Thymus (tissue), 11 donors: ENCODE results near the gene ARL16. TPM values are rescaled to one million over a fixed set of nuclear protein-coding genes. Genes with fewer than 3 reads are reported as not detected.

Experiments
- DNase-seq, 9 donors: peaks; one replicate each; pipeline ENCODE4 v3.0.0-alpha.2; 2013; ENCODE audit warnings: low spot score in 9 of 9, low read depth in 6 of 9, missing footprints in 1 of 9
- H3K27ac ChIP-seq, 2 donors: one replicate each; pipeline ENCODE4 v1.5.1; 2013; ENCODE audit warnings: control low read depth in 1 of 2, low read depth in 1 of 2, low read length in 1 of 2, mild to moderate bottlenecking in 1 of 2, moderate library complexity in 1 of 2
- H3K27me3 ChIP-seq, 2 donors: one replicate each; pipeline ENCODE4 v1.5.1; 2013; ENCODE audit warnings: low read length in 1 of 2; ENCODE audit not compliant: control insufficient read depth in 2 of 2, insufficient read depth in 1 of 2
- H3K36me3 ChIP-seq, 2 donors: one replicate each; pipeline ENCODE4 v1.5.1; 2013; ENCODE audit warnings: low read length in 1 of 2, mild to moderate bottlenecking in 1 of 2, moderate library complexity in 1 of 2; ENCODE audit not compliant: control insufficient read depth in 2 of 2, insufficient read depth in 2 of 2
- H3K4me1 ChIP-seq, 2 donors: one replicate each; pipeline ENCODE4 v1.5.1; 2013; ENCODE audit warnings: low read length in 2 of 2; ENCODE audit not compliant: control insufficient read depth in 2 of 2, insufficient read depth in 2 of 2
- H3K4me3 ChIP-seq, 2 donors: one replicate each; pipeline ENCODE4 v1.5.1; 2013; ENCODE audit warnings: low read length in 2 of 2, control low read depth in 1 of 2, mild to moderate bottlenecking in 1 of 2
- H3K9me3 ChIP-seq, 2 donors: one replicate each; pipeline ENCODE4 v1.5.1; 2013; ENCODE audit warnings: low read length in 1 of 2, mild to moderate bottlenecking in 1 of 2; ENCODE audit not compliant: control insufficient read depth in 2 of 2, insufficient read depth in 1 of 2
- WGBS: extraction: QIAGEN DNeasy Blood & Tissue Kit; methylation state at CpG from one replicate; pipeline ENCODE4 v1.1.7; 2013; 5-methylcytosine and 5-hydroxymethylcytosine counted together
- polyA plus RNA-seq: library from polyadenylated mRNA; stranded (reverse); fragments of 200-250 nt; gene quantifications from one replicate; pipeline ENCODE4 v1.2.3, GENCODE V29; 2013
- total RNA-seq: library from RNA; stranded (reverse); fragments of 120-200 nt; gene quantifications from one replicate; pipeline ENCODE4 v1.2.4, GENCODE V29; 2013
- donor health status: healthy.

The ARL16 gene
- total and polyA plus RNA-seq, 2 donors = 23.0 to 129 TPM

GRCh38 chr17:81691196-81691595 is 7.6 kb upstream of the ARL16 start:
- H3K27ac ChIP-seq = no peak overlapping the region
- no peak overlapping the region for H3K4me3 ChIP-seq
- H3K9me3 ChIP-seq = no peaks in the 10 kb centered on the region
- DNase-seq = no peak
- H3K27me3 ChIP-seq = no peaks in the 10 kb centered on the region
- no peaks in the 10 kb centered on the region for H3K4me1 ChIP-seq
- H3K36me3 ChIP-seq = peaks cover 95 to 99% of the 10 kb centered on the region in 2 donors
- 98% methylated on average over 18 of the region's 18 CpGs for WGBS

DNA sequence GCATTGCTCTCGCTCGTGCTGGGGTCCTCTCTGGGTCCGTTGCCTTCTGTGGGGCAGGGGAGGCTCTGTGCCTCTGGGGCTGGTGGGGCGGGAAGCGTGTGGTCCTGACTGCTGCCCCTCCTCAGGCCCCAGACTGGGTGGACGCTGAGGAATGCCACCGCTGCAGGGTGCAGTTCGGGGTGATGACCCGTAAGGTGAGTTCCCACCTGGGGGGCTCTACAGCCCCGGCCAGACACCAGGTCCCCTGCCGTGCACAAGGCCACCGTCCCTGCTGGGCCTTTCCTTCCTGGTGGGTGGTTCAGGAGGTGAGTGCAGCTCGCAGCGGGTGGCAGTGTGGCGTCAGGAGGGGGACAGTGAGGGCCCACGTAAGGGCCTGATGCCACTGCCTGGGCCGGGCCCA is 7.0 kb upstream of the ARL16 start:
- 97% methylated on average over 17 of the region's 17 CpGs for WGBS
- no peaks in the 10 kb centered on the region for H3K27me3 ChIP-seq
- H3K4me3 ChIP-seq = no peak overlapping the region
- H3K27ac ChIP-seq = no peak overlapping the region
- DNase-seq = no peak
- peaks cover 95% of the 10 kb centered on the region in 2 donors for H3K36me3 ChIP-seq
- H3K9me3 ChIP-seq = no peaks in the 10 kb centered on the region
- H3K4me1 ChIP-seq = peaks cover 0 to 4% of the 10 kb centered on the region in 2 donors

- DNase-seq = no peak
- WGBS = 95% methylated on average over 18 of the region's 18 CpGs
- no peak overlapping the region for H3K4me3 ChIP-seq
Observed at GRCh38 chr17:81690066-81690465, 6.5 kb upstream of the ARL16 start.

DNA sequence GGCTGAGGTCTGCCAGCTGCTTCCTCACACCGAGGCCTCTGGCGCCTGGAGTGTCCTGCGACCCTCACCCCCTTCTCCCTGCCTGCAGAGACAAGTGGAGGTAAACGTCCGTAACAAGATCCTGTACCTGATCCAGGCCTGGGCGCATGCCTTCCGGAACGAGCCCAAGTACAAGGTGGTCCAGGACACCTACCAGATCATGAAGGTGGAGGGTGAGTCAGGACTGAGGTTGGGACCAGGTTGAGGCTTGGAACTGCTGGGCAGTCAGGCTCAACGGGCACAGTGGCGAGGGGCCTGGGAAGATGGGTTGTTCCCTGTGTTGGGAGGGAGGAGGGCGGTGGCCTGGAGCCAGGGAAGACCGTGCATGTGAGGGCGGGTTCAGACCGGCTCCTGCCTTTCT is 5.0 kb upstream of the ARL16 start:
- H3K4me1 ChIP-seq = peaks cover 8 to 17% of the 10 kb centered on the region in 2 donors
- 95% methylated on average over 14 of the region's 14 CpGs for WGBS

More at GRCh38 chr17:81690066-81690465, 6.5 kb upstream of the ARL16 start:
- Histone ChIP-seq H3K9me3 (no peaks in the 10 kb centered on the region), H3K4me1 (peaks cover 1 to 9% of the 10 kb centered on the region in 2 donors), H3K27ac (no peak overlapping the region), H3K27me3 (no peaks in the 10 kb centered on the region), H3K36me3 (peaks cover 90 to 92% of the 10 kb centered on the region in 2 donors)

DNA sequence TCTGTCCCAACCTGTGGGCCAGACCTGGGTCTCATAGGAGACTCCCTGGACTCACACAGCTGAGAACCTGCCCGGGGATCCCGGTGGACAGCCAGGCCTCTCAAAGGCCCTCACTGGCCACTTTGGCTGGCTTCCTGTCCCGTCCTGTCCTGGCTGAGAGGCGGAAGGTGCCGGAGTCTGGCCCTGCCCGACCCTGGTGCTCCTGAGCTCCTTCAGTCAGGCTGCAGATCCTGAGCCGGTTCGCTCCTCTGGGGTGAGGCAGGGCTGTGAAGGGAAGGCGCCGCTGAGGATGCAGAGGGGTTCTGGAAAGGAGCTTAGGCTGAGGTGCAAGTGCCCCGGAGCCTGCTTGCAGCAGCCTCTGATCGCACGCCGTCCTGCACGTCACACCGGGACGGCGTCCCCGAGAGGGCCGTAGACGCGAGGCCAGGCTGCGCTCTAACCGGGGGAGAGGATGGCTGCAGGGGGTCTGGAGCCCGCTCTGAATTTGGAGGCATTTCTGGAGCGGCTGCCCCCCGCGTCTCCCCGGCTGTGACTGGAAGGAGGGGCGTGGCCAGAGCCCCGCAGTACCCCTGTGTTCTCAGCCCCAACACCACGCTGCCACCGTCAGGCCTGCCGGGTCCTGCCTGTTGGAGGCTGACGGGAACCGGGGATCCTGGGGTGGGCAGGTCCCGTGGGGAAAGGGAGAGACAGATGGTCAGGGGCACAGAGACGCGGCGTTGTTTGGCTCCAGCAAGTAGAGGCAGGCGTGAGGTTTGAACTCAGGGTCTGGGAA is 4.4 kb upstream of the ARL16 start:
- Histone ChIP-seq H3K4me3 (no peak overlapping the region), H3K9me3 (no peaks in the 10 kb centered on the region), H3K27ac (peak overlapping the region; percentile 11 to 54), H3K36me3 (peaks cover 69 to 70% of the 10 kb centered on the region in 2 donors), H3K27me3 (no peaks in the 10 kb centered on the region), H3K4me1 (peaks cover 8 to 17% of the 10 kb centered on the region in 2 donors)
- 94% methylated on average over 41 of the region's 41 CpGs for WGBS
- no peak for DNase-seq

More for the DNA sequence above, 5.0 kb upstream of the ARL16 start:
- no peak for DNase-seq
- Histone ChIP-seq H3K27me3 (no peaks in the 10 kb centered on the region), H3K9me3 (no peaks in the 10 kb centered on the region), H3K36me3 (peaks cover 75 to 77% of the 10 kb centered on the region in 2 donors), H3K27ac (no peak overlapping the region), H3K4me3 (no peak overlapping the region)

- Histone ChIP-seq H3K27me3 (no peaks in the 10 kb centered on the region), H3K27ac (no peak overlapping the region), H3K4me3 (no peak overlapping the region), H3K4me1 (peaks cover 16 to 25% of the 10 kb centered on the region in 2 donors), H3K9me3 (no peaks in the 10 kb centered on the region), H3K36me3 (peaks cover 59 to 63% of the 10 kb centered on the region in 2 donors)
- 98% methylated on average over 20 of the region's 20 CpGs for WGBS
- DNase-seq = no peak
Observed at GRCh38 chr17:81686614-81687013, 3.0 kb upstream of the ARL16 start.

GRCh38 chr17:81685108-81685507 is 1.5 kb upstream of the ARL16 start:
- Histone ChIP-seq H3K27me3 (no peaks in the 10 kb centered on the region), H3K36me3 (peaks cover 49 to 57% of the 10 kb centered on the region in 2 donors), H3K27ac (no peak overlapping the region), H3K4me1 (peaks cover 16 to 25% of the 10 kb centered on the region in 2 donors), H3K4me3 (peak overlapping the region; percentile 93 to 99), H3K9me3 (no peaks in the 10 kb centered on the region)
- no peak for DNase-seq
- WGBS = 87% methylated on average over 12 of the region's 12 CpGs

DNA sequence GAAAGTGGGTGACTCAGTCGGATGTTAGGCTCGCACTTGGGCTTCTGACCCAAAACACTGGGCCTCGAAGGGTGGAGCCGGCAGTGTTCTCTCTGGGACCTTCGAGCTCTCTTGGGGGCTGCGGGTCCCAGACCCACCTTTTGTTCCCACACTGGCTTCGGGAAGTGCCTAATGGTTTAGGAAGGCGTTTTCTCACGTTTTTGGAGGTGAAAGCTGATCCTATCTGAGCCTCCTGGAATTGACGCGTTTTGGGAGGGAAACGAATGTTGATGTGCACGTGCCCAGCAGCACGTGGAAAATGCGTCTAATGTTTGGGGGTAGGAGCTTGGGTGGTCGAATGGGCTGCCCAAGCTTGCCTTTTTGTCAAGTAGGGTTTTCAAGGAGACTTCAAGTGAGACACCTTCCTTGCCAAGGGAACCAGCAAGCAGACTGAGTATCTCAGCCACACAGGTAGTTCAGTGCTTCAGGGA is 880 bp upstream of the ARL16 start:
- Histone ChIP-seq H3K9me3 (no peaks in the 10 kb centered on the region), H3K36me3 (peaks cover 43 to 55% of the 10 kb centered on the region in 2 donors), H3K4me3 (peak overlapping the region; percentile 93 to 99), H3K27me3 (no peaks in the 10 kb centered on the region), H3K4me1 (peaks cover 16 to 25% of the 10 kb centered on the region in 2 donors), H3K27ac (peak overlapping the region in 1 of 2 donors; percentile 58)
- WGBS = 9% methylated on average over 16 of the region's 16 CpGs
- DNase-seq = no peak

DNA sequence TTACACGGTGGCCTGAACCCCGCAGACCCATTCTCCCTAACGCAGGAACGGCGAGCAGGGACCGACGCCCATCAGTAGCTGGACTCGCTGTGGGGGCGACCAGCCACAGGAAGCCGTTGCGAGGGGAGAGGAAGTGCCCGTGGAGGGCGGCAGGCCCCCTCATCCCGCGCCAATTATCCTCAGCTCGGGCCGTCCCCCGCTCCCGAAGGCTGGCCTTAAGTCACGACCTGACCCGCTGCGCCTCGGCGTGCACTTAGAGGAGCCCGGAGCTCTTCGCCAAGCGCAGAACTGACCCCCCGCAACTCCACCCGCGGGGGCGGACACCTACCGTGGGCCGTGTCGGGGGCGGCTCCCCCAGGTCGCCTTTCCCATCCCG is 401 bp downstream of the ARL16 start:
- Histone ChIP-seq H3K4me3 (peak overlapping the region; percentile 93 to 99), H3K9me3 (no peaks in the 10 kb centered on the region), H3K27me3 (no peaks in the 10 kb centered on the region), H3K4me1 (peaks cover 16 to 25% of the 10 kb centered on the region in 2 donors), H3K27ac (peak overlapping the region; percentile 47 to 83), H3K36me3 (peaks cover 30 to 42% of the 10 kb centered on the region in 2 donors)
- peak in 2 of 9 donors; percentile 14 to 18 for DNase-seq
- WGBS = under 1% methylated on average over 37 of the region's 37 CpGs
